ENCODE measurements around the gene CTNNAL1.

GRCh38 chr9:108991479-108991878 lies 21.8 kb downstream of the CTNNAL1 start:
- TF ChIP-seq CTCF (IDR thresholded peaks at IDR 0.05; ENCODE audit: low read length) (no peak), EZH2 (IDR thresholded peaks at IDR 0.05; ENCODE audit: borderline replicate concordance, low read length) (no peak)

Measured in OCI-LY1 (cell line).